Sigmoid colon (tissue), 3 donors: Measurements from ENCODE around the gene KRT78.

Experiments used
- CTCF ChIP-seq, 4 experiments: fragments of 450-650 bp in 3 of 4; fragments of 200-600 bp in 1 of 4; IDR thresholded peaks; one replicate each; pipeline ENCODE4 v1.5.1; 2016 to 2019; ENCODE audit warnings: antibody characterized with exemption in 4 of 4, mild to moderate bottlenecking in 3 of 4, moderate library complexity in 2 of 4
- POLR2A ChIP-seq, 2 donors: fragments of 450-650 bp; IDR thresholded peaks; one replicate each; pipeline ENCODE4 v1.6.1; 2016; ENCODE audit warnings: antibody characterized with exemption in 2 of 2, mild to moderate bottlenecking in 2 of 2, moderate library complexity in 2 of 2

- TF ChIP-seq CTCF (IDR thresholded peaks at IDR 0.05) = no peak
- TF ChIP-seq POLR2A (IDR thresholded peaks at IDR 0.05) = no peak
These were observed 42.2 kb upstream of the KRT78 start for GRCh38 chr12:52891044-52891443.
